Measurements from ENCODE around the gene PAPSS2.
A peak's percentile ranks its signal among the peaks of the same experiment; 100 is the strongest.

The PAPSS2 gene

GRCh38 chr10:87658321-87658795, 1.3 kb upstream of the PAPSS2 start:
- Histone ChIP-seq H3K18ac (ENCODE audit: low read length) (no peak overlapping the region), H3K27me3 (ENCODE audit: insufficient read depth, low read length) (peaks cover 9% of the 10 kb centered on the region), H3K23ac (ENCODE audit: low read length) (no peak overlapping the region), H2BK5ac (ENCODE audit: low read depth, low read length, poor library complexity) (no peak overlapping the region), H4K8ac (ENCODE audit: low read depth, low read length) (no peak overlapping the region), H2AFZ (ENCODE audit: insufficient read depth, low read length, poor library complexity) (no peak overlapping the region), H4K12ac (ENCODE audit: low read depth, low read length) (no peak overlapping the region), H4K91ac (ENCODE audit: low read depth, low read length) (no peak overlapping the region), H2BK12ac (ENCODE audit: low read length) (no peak overlapping the region), H3K4ac (ENCODE audit: low read depth, low read length) (no peak overlapping the region), H3K9me3 (ENCODE audit: insufficient read depth, low read depth, low read length) (no peaks in the 10 kb centered on the region), H3K9ac (ENCODE audit: low read length) (no peak overlapping the region), H3K4me1 (ENCODE audit: control insufficient read depth in 1 of 2, insufficient read depth in 2 of 2, low read length in 2 of 2) (peaks cover 0 to 6% of the 10 kb centered on the region in 2 experiments), H3K79me2 (ENCODE audit: control insufficient read depth, insufficient read depth, low read length, poor library complexity) (peaks cover 2% of the 10 kb centered on the region), H3K4me3 (ENCODE audit: low read depth, low read length) (no peak overlapping the region), H3K14ac (ENCODE audit: low read length) (no peak overlapping the region), H2BK120ac (ENCODE audit: insufficient read depth, low read length, poor library complexity) (no peak overlapping the region), H3K79me1 (ENCODE audit: low read length) (peaks cover 5% of the 10 kb centered on the region), H3K27ac (ENCODE audit: low read depth, low read length) (no peak overlapping the region), H3K4me2 (ENCODE audit: low read length) (no peak overlapping the region), H2AK5ac (ENCODE audit: low read length) (no peak overlapping the region), H3K36me3 (ENCODE audit: control insufficient read depth in 1 of 2, insufficient read depth in 2 of 2, low read length in 2 of 2) (no peaks in the 10 kb centered on the region)
- DNase-seq, result no peak
- no CpG with 5 or more reads among the region's 5 CpGs for WGBS (ENCODE audit: extremely low coverage, insufficient coverage, insufficient read length)

GRCh38 chr10:87658858-87659555, 671 bp upstream of the PAPSS2 start:
- peak in 1 of 2 donors; percentile 17 for DNase-seq
- WGBS (ENCODE audit: extremely low coverage, insufficient coverage, insufficient read length), result no CpG with 5 or more reads among the region's 15 CpGs

GRCh38 chr10:87660484-87661133, 931 bp downstream of the PAPSS2 start:
- H2BK12ac ChIP-seq (ENCODE audit: low read length), result no peak overlapping the region
- peaks cover 5% of the 10 kb centered on the region for H3K79me1 ChIP-seq (ENCODE audit: low read length)
- H2AK5ac ChIP-seq (ENCODE audit: low read length), result no peak overlapping the region
- peak in 1 of 2 donors; percentile 23 for DNase-seq
- no peaks in the 10 kb centered on the region for H3K9me3 ChIP-seq (ENCODE audit: insufficient read depth, low read depth, low read length)
- H3K4me3 ChIP-seq (ENCODE audit: low read depth, low read length), result peak overlapping the region; percentile 71
- H3K4me2 ChIP-seq (ENCODE audit: low read length), result peak overlapping the region; percentile 95
- no peak overlapping the region for H3K14ac ChIP-seq (ENCODE audit: low read length)
- H3K4me1 ChIP-seq (ENCODE audit: control insufficient read depth in 1 of 2, insufficient read depth in 2 of 2, low read length in 2 of 2), result peaks cover 0 to 6% of the 10 kb centered on the region in 2 experiments
- H3K9ac ChIP-seq (ENCODE audit: low read length), result peak overlapping the region; percentile 70
- peak overlapping the region; percentile 77 for H2AFZ ChIP-seq (ENCODE audit: insufficient read depth, low read length, poor library complexity)
- WGBS (ENCODE audit: extremely low coverage, insufficient coverage, insufficient read length), result no CpG with 5 or more reads among the region's 12 CpGs
- H4K12ac ChIP-seq (ENCODE audit: low read depth, low read length), result peak overlapping the region; percentile 22
- H3K27me3 ChIP-seq (ENCODE audit: insufficient read depth, low read length), result peaks cover 9% of the 10 kb centered on the region
- H3K4ac ChIP-seq (ENCODE audit: low read depth, low read length), result no peak overlapping the region
- H3K23ac ChIP-seq (ENCODE audit: low read length), result no peak overlapping the region
- peak overlapping the region; percentile 15 for H2BK120ac ChIP-seq (ENCODE audit: insufficient read depth, low read length, poor library complexity)
- H4K91ac ChIP-seq (ENCODE audit: low read depth, low read length), result no peak overlapping the region
- H4K8ac ChIP-seq (ENCODE audit: low read depth, low read length), result no peak overlapping the region
- H3K36me3 ChIP-seq (ENCODE audit: control insufficient read depth in 1 of 2, insufficient read depth in 2 of 2, low read length in 2 of 2), result no peaks in the 10 kb centered on the region
- H3K18ac ChIP-seq (ENCODE audit: low read length), result no peak overlapping the region
- peaks cover 2% of the 10 kb centered on the region for H3K79me2 ChIP-seq (ENCODE audit: control insufficient read depth, insufficient read depth, low read length, poor library complexity)
- H3K27ac ChIP-seq (ENCODE audit: low read depth, low read length), result no peak overlapping the region
- H2BK5ac ChIP-seq (ENCODE audit: low read depth, low read length, poor library complexity), result no peak overlapping the region

More at GRCh38 chr10:87658858-87659555, 671 bp upstream of the PAPSS2 start:
- Histone ChIP-seq H3K18ac (ENCODE audit: low read length) (no peak overlapping the region), H2AFZ (ENCODE audit: insufficient read depth, low read length, poor library complexity) (no peak overlapping the region), H3K27me3 (ENCODE audit: insufficient read depth, low read length) (peaks cover 9% of the 10 kb centered on the region), H2BK5ac (ENCODE audit: low read depth, low read length, poor library complexity) (no peak overlapping the region), H4K91ac (ENCODE audit: low read depth, low read length) (no peak overlapping the region), H3K9me3 (ENCODE audit: insufficient read depth, low read depth, low read length) (no peaks in the 10 kb centered on the region), H3K23ac (ENCODE audit: low read length) (no peak overlapping the region), H4K12ac (ENCODE audit: low read depth, low read length) (no peak overlapping the region), H3K27ac (ENCODE audit: low read depth, low read length) (no peak overlapping the region), H3K14ac (ENCODE audit: low read length) (no peak overlapping the region), H4K8ac (ENCODE audit: low read depth, low read length) (no peak overlapping the region), H3K79me1 (ENCODE audit: low read length) (peaks cover 5% of the 10 kb centered on the region), H3K4me2 (ENCODE audit: low read length) (peak overlapping the region; percentile 95), H3K4me1 (ENCODE audit: control insufficient read depth in 1 of 2, insufficient read depth in 2 of 2, low read length in 2 of 2) (peaks cover 0 to 6% of the 10 kb centered on the region in 2 experiments), H2AK5ac (ENCODE audit: low read length) (no peak overlapping the region), H3K4me3 (ENCODE audit: low read depth, low read length) (peak overlapping the region; percentile 71), H2BK120ac (ENCODE audit: insufficient read depth, low read length, poor library complexity) (no peak overlapping the region), H2BK12ac (ENCODE audit: low read length) (no peak overlapping the region), H3K79me2 (ENCODE audit: control insufficient read depth, insufficient read depth, low read length, poor library complexity) (peaks cover 2% of the 10 kb centered on the region), H3K4ac (ENCODE audit: low read depth, low read length) (no peak overlapping the region), H3K9ac (ENCODE audit: low read length) (no peak overlapping the region), H3K36me3 (ENCODE audit: control insufficient read depth in 1 of 2, insufficient read depth in 2 of 2, low read length in 2 of 2) (no peaks in the 10 kb centered on the region)

GRCh38 chr10:87661861-87662785, 2.4 kb downstream of the PAPSS2 start:
- H3K4me1 ChIP-seq (ENCODE audit: control insufficient read depth in 1 of 2, insufficient read depth in 2 of 2, low read length in 2 of 2), result peaks cover 0 to 6% of the 10 kb centered on the region in 2 experiments
- H3K27ac ChIP-seq (ENCODE audit: low read depth, low read length), result no peak overlapping the region
- no peak overlapping the region for H2BK120ac ChIP-seq (ENCODE audit: insufficient read depth, low read length, poor library complexity)
- peaks cover 2% of the 10 kb centered on the region for H3K79me2 ChIP-seq (ENCODE audit: control insufficient read depth, insufficient read depth, low read length, poor library complexity)
- H3K14ac ChIP-seq (ENCODE audit: low read length), result no peak overlapping the region
- H4K91ac ChIP-seq (ENCODE audit: low read depth, low read length), result no peak overlapping the region
- no peak overlapping the region for H3K18ac ChIP-seq (ENCODE audit: low read length)
- no peak overlapping the region for H4K12ac ChIP-seq (ENCODE audit: low read depth, low read length)
- H3K36me3 ChIP-seq (ENCODE audit: control insufficient read depth in 1 of 2, insufficient read depth in 2 of 2, low read length in 2 of 2), result no peaks in the 10 kb centered on the region
- H3K23ac ChIP-seq (ENCODE audit: low read length), result no peak overlapping the region
- no CpG with 5 or more reads among the region's 6 CpGs for WGBS (ENCODE audit: extremely low coverage, insufficient coverage, insufficient read length)
- no peak overlapping the region for H2BK5ac ChIP-seq (ENCODE audit: low read depth, low read length, poor library complexity)
- H3K79me1 ChIP-seq (ENCODE audit: low read length), result peaks cover 5% of the 10 kb centered on the region
- no peak overlapping the region for H4K8ac ChIP-seq (ENCODE audit: low read depth, low read length)
- H2AFZ ChIP-seq (ENCODE audit: insufficient read depth, low read length, poor library complexity), result no peak overlapping the region
- H2AK5ac ChIP-seq (ENCODE audit: low read length), result no peak overlapping the region
- no peak overlapping the region for H3K9ac ChIP-seq (ENCODE audit: low read length)
- no peak overlapping the region for H2BK12ac ChIP-seq (ENCODE audit: low read length)
- H3K4ac ChIP-seq (ENCODE audit: low read depth, low read length), result no peak overlapping the region
- H3K27me3 ChIP-seq (ENCODE audit: insufficient read depth, low read length), result peaks cover 9% of the 10 kb centered on the region
- H3K4me2 ChIP-seq (ENCODE audit: low read length), result no peak overlapping the region
- no peak for DNase-seq
- no peak overlapping the region for H3K4me3 ChIP-seq (ENCODE audit: low read depth, low read length)
- no peaks in the 10 kb centered on the region for H3K9me3 ChIP-seq (ENCODE audit: insufficient read depth, low read depth, low read length)

Data from trophoblast cell (in vitro differentiated cells and primary cell).